HCT116 (cell line): ENCODE data around the gene TRAF3. TPM values are rescaled to one million over a fixed set of nuclear protein-coding genes. Genes with fewer than 3 reads are reported as not detected.

Experiments
- ATAC-seq: fragments of 200-7000 bp; cut with Tn5 transposase; 2 replicates; pipeline ENCODE4 v1.9.1; 2020; ENCODE audit warnings: mild to moderate bottlenecking, moderate library complexity
- BruUV-seq: library from RNA; stranded (reverse); fragments of 400-500 nt; replicated peaks from 2 replicates; lab custom pipeline; 2021; lab: Mats Ljungman, UMichigan
- CTCF ChIA-PET: fragments of 300-600 bp; sonication (Branson Sonifier 250); formaldehyde crosslinking; loops from one replicate; lab custom pipeline; 2021; ENCODE audit warnings: antibody characterized with exemption; lab: Charles Lee
- POLR2A ChIA-PET: fragments of 300-600, 350-600 bp; sonication (Branson Sonifier 250); formaldehyde crosslinking; loops from one replicate; lab custom pipeline; 2021; ENCODE audit warnings: antibody characterized with exemption; lab: Charles Lee
- RAD21 ChIA-PET, 2 experiments: fragments of 300-600 bp; sonication (Branson Sonifier 250); formaldehyde crosslinking; loops; one replicate each; lab custom pipeline; 2023; ENCODE audit warnings: low total read pairs in 2 of 2; ENCODE audit not compliant: uncharacterized antibody in 2 of 2, unreplicated experiment in 2 of 2, low non-redundant PET in 1 of 2; lab: Charles Lee
- DNase-seq: peaks from one replicate; pipeline ENCODE4 v3.0.0-alpha.2; 2010; ENCODE audit warnings: low read depth, low spot score
- H2AFZ ChIP-seq: fragments of 200-600 bp; shearing (Covaris generic), sonication (generic); 2 replicates; pipeline ENCODE4 v1.6.1; 2017; ENCODE audit warnings: low read depth, mixed run types, mixed read lengths, antibody characterized with exemption, low read length; ENCODE audit not compliant: poor library complexity, severe bottlenecking
- H3K27ac ChIP-seq: 2 replicates; pipeline ENCODE4 v1.5.1; 2012; ENCODE audit warnings: low read depth, low read length
- H3K27me3 ChIP-seq: fragments of 200-600 bp; sonication (generic); 2 replicates; pipeline ENCODE4 v1.6.1; 2016; ENCODE audit warnings: mixed run types, low read length, mixed read lengths; ENCODE audit not compliant: insufficient read depth
- H3K36me3 ChIP-seq, 2 experiments: fragments of 200-500 bp in 1 of 2; fragments of 200-600 bp in 1 of 2; sonication (Bioruptor generic) in 1 of 2; sonication (generic) in 1 of 2; 2 replicates each; pipeline versions ENCODE4 v1.5.1 to v1.6.1; 2014 to 2016; ENCODE audit warnings: low read length in 2 of 2, inconsistent platforms in 1 of 2, mixed read lengths in 1 of 2, mixed run types in 1 of 2; ENCODE audit not compliant: insufficient read depth in 2 of 2, control insufficient read depth in 1 of 2
- H3K4me1 ChIP-seq, 2 experiments: fragments of 200-600 bp in 1 of 2; sonication (generic) in 1 of 2; 2 replicates each; pipeline versions ENCODE4 v1.5.1 to v1.6.1; 2012 to 2017; ENCODE audit warnings: low read length in 2 of 2, inconsistent platforms in 1 of 2, mild to moderate bottlenecking in 1 of 2, mixed read lengths in 1 of 2, mixed run types in 1 of 2, moderate library complexity in 1 of 2; ENCODE audit not compliant: insufficient read depth in 2 of 2, control insufficient read depth in 1 of 2
- H3K4me2 ChIP-seq: fragments of 200-600 bp; sonication (generic); 2 replicates; pipeline ENCODE4 v1.6.1; 2017; ENCODE audit warnings: mixed run types, low read length, mixed read lengths
- H3K4me3 ChIP-seq, 2 experiments: fragments of 200-600 bp in 1 of 2; sonication (generic) in 1 of 2; replicated peaks in 1 of 2; 2 replicates each; pipeline ENCODE4 v1.5.1; 2011 to 2016; ENCODE audit warnings: low read length in 2 of 2, control low read depth in 1 of 2, low read depth in 1 of 2, mild to moderate bottlenecking in 1 of 2, mixed read lengths in 1 of 2, mixed run types in 1 of 2
- H3K79me2 ChIP-seq: fragments of 200-600 bp; sonication (generic); 2 replicates; pipeline ENCODE4 v1.6.1; 2017; ENCODE audit warnings: mild to moderate bottlenecking, mixed run types, low read length, moderate library complexity, mixed read lengths; ENCODE audit not compliant: insufficient read depth
- H3K9ac ChIP-seq: fragments of 200-600 bp; sonication (generic); 2 replicates; pipeline ENCODE4 v1.6.1; 2016; ENCODE audit warnings: low read length, mixed read lengths
- H3K9me2 ChIP-seq: fragments of 200-600 bp; sonication (generic), shearing (Covaris generic); 2 replicates; pipeline ENCODE4 v1.6.1; 2017; ENCODE audit warnings: mixed run types, mild to moderate bottlenecking, moderate library complexity; ENCODE audit not compliant: insufficient read depth
- H3K9me3 ChIP-seq, 2 experiments: fragments of 200-500 bp in 1 of 2; fragments of 200-600 bp in 1 of 2; sonication (Bioruptor generic) in 1 of 2; sonication (generic) in 1 of 2; 2 replicates each; pipeline ENCODE4 v1.6.1; 2014 to 2017; ENCODE audit warnings: low read length in 2 of 2, mixed read lengths in 2 of 2, inconsistent platforms in 1 of 2, low read depth in 1 of 2, mild to moderate bottlenecking in 1 of 2, mixed run types in 1 of 2, moderate library complexity in 1 of 2; ENCODE audit not compliant: control insufficient read depth in 1 of 2, insufficient read depth in 1 of 2
- H4K20me1 ChIP-seq: fragments of 200-600 bp; sonication (generic), shearing (Covaris generic); 2 replicates; pipeline ENCODE4 v1.6.1; 2017; ENCODE audit warnings: mixed run types, mild to moderate bottlenecking, moderate library complexity; ENCODE audit not compliant: insufficient read depth
- ATF3 ChIP-seq: IDR thresholded peaks from 2 replicates; pipeline ENCODE4 v1.6.1; 2012
- CBX3 ChIP-seq: IDR thresholded peaks from 2 replicates; pipeline ENCODE4 v1.6.1; 2012; ENCODE audit warnings: low read depth
- CEBPB ChIP-seq: IDR thresholded peaks from 2 replicates; pipeline ENCODE4 v1.6.1; 2012; ENCODE audit warnings: low read depth
- CTCF ChIP-seq, 3 experiments: fragments of 200-600 bp in 1 of 3; sonication (generic) in 1 of 3; IDR thresholded peaks in 2 of 3; conservative IDR thresholded peaks in 1 of 3; 2 replicates each; pipeline ENCODE4 v1.5.1; 2012 to 2017; ENCODE audit warnings: low read depth in 2 of 3, low read length in 2 of 3, antibody characterized with exemption in 1 of 3, borderline replicate concordance in 1 of 3, control low read depth in 1 of 3, mild to moderate bottlenecking in 1 of 3, mixed read lengths in 1 of 3, mixed run types in 1 of 3, moderate library complexity in 1 of 3; ENCODE audit not compliant: insufficient read depth in 1 of 3
- JUND ChIP-seq: IDR thresholded peaks from 2 replicates; pipeline ENCODE4 v1.6.1; 2012
- REST ChIP-seq: IDR thresholded peaks from 2 replicates; pipeline ENCODE4 v1.6.1; 2012; ENCODE audit warnings: low read depth
- SIN3A ChIP-seq: IDR thresholded peaks from 2 replicates; pipeline ENCODE4 v1.6.1; 2012; ENCODE audit warnings: low read depth
- SP1 ChIP-seq: IDR thresholded peaks from 2 replicates; pipeline ENCODE4 v1.6.1; 2012; ENCODE audit warnings: low read depth
- SRF ChIP-seq: IDR thresholded peaks from 2 replicates; pipeline ENCODE4 v1.6.1; 2012; ENCODE audit warnings: low read depth
- TCF7L2 ChIP-seq: IDR thresholded peaks from 2 replicates; pipeline ENCODE4 v1.7.0; 2011; ENCODE audit warnings: borderline replicate concordance, inconsistent platforms; ENCODE audit not compliant: insufficient read depth, insufficient read length; ENCODE audit errors: extremely low read depth
- ZBTB33 ChIP-seq: IDR thresholded peaks from 2 replicates; pipeline ENCODE4 v1.6.1; 2011; ENCODE audit warnings: mild to moderate bottlenecking, low read length, moderate library complexity; ENCODE audit not compliant: insufficient replicate concordance; ENCODE audit errors: extremely low read depth
- intact Hi-C: fragments of 100-400 bp; cut with micrococcal nuclease; formaldehyde crosslinking; loops from 2 replicates; pipeline ENCODE4 v1.10.0; 2022
- total RNA-seq: library from RNA; stranded (reverse); gene quantifications from one replicate; pipeline ENCODE4 v1.2.1, GENCODE V29; 2021; ENCODE audit not compliant: unreplicated experiment

Gene TRAF3
- total RNA-seq, 1 experiment from 2014 or later = 32.1 TPM

- CTCF ChIA-PET = no interaction called here
- Histone ChIP-seq H3K9ac (no peak overlapping the region), H4K20me1 (no peaks in the 10 kb centered on the region), H2AFZ (no peak overlapping the region), H3K27me3 (no peaks in the 10 kb centered on the region), H3K4me1 (no peaks in the 10 kb centered on the region), H3K4me3 (no peak overlapping the region), H3K4me2 (no peak overlapping the region), H3K9me3 (no peaks in the 10 kb centered on the region), H3K9me2 (no peaks in the 10 kb centered on the region), H3K79me2 (no peaks in the 10 kb centered on the region), H3K27ac (no peak overlapping the region), H3K36me3 (peaks cover 0 to 15% of the 10 kb centered on the region in 2 experiments; a peak in 2 of 4 replicates)
- POLR2A ChIA-PET = no interaction called here
- RAD21 ChIA-PET = no interaction called here
- TF ChIP-seq REST (no peak), ZBTB33 (no peak), SRF (no peak), TCF7L2 (no peak), CBX3 (no peak), SIN3A (no peak), CEBPB (no peak), JUND (no peak), CTCF (IDR thresholded peaks at IDR 0.05 in 2 of 3, conservative IDR thresholded peaks at IDR 0.05 in 1 of 3; ENCODE audit: borderline replicate concordance in 1 of 3, insufficient read depth in 1 of 3, low read depth in 2 of 3, low read length in 2 of 3) (no peak), ATF3 (no peak), SP1 (no peak)
- no TSS peak for BruUV-seq
- intact Hi-C loops = no loop called here
- ATAC-seq (no peak), DNase-seq (no peak)
Measured at GRCh38 chr14:102903889-102904512, 126.8 kb downstream of the TRAF3 start.
